NCI-H226 (cell line): ENCODE results near the gene NOL4L.

Source experiments
- DNase-seq: peaks from one replicate; pipeline ENCODE4 v3.0.0-alpha.2; 2015

NOL4L gene

GRCh38 chr20:32613192-32614053, 28.3 kb upstream of the NOL4L start:
- DNase-seq = no peak

DNA sequence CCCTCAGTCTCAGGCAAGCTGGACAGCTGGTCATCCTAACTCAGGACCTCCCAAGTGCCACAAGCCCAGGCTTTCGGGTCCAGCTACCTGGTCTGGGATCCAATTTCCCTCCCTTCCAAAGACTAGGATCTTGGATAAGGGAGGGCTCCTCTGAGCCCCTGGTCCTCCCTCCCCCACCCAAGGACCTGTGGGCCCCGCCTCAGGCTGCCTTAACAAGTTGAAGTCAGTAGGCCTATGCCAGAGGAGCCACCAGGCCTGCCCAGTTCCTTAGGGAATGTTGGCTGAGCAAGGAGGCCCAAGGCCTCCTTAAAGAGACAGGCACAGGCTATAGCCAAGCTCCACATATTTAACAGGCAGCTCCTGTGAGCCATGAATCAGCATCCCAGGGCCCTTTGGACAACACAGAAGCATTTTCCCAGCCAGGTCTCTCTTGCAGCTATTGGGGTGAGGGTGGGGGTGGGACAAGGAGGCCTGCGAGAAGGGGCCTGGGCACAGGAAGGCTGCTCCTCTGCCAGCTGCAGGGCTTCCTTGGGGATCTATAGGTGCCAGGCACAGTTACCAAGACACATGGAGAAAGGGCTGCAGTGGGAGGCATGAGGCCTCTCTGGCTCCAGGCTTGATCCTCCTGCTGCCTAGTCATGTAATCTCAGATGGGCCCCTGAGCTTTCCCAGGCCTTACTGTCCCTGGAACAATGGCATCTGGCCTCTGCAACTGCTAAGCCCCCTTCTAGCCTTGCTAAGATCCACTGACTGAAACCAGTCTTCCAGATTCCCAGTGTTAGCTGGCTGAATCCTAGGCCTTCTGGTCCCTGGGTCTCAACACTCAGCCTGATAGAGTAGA, 27.4 kb upstream of the NOL4L start:
- DNase-seq = peak; percentile 29

DNA sequence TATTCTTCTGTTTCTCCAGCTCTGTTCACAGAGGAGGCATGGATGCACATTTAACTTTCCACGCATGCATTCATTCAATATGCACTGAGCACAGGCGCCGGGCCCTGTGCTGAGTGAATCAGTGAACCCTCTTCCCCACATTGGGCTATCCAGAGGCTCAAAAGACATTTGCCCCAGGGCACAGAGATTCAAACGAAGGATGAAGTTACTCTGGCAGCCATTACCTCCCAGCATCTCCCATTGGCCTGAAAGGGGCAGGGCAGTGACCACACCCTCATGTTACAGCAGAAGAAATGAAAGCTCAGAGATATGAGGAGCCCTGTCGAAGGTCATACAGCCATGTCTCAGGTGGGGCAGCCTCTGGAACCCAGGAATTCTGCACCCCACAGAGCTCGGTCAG, 26.7 kb upstream of the NOL4L start:
- no peak for DNase-seq

GRCh38 chr20:32611286-32611685, 26.2 kb upstream of the NOL4L start:
- DNase-seq = no peak

- DNase-seq = no peak
Measured at GRCh38 chr20:32610472-32611218, 25.5 kb upstream of the NOL4L start.

DNA sequence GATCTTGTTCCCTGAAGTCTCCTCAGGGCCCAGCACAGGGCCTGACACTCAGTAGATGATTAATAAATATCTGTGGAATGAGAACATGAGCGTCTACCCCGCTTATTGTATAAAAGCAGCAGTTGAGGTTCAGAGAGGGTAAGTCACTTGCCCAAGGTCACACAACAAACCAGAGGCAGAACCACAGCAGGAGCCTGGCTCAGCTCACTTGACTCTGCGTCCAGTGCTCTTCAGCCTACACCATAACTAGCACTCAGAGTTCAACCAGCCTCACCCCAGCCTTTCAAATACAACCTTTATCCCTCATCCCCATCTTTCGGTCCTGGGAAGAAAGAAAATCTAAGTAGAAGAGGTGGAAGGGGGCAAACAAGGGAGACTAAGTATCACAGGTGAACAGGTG, 24.9 kb upstream of the NOL4L start:
- no peak for DNase-seq

DNA sequence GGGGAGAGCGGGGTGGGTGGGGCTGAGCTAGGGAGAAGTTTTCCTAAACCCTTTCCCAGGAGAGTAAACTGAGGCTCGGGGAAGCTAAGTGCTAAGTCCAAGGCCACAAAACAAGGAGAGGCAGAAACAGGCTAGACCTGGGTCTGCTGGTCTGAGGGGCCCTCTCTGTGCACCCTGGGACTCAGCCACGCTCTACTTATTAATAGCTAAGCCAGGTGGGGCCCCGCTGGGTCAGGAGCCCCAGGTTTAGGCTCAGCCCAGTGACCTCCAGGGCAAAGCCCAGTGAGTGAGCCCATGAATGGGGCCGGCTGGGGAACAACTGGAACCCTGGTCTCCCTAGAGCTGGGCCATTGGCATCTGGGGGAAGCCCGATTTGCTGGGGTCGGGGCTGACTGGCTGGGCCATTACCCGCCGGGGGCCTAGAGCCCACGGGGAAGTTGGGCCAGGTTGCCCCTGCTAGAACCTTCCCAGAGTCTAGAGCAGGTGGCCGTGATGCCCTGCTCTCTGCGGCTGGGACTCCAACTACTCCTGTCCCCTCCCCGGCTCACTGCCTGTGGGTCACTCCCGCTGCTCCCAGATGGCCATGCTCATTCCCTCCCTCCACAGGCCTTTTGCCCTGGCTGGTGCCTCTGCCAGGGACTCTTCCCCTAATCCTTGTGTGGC, 24.1 kb upstream of the NOL4L start:
- no peak for DNase-seq

DNA sequence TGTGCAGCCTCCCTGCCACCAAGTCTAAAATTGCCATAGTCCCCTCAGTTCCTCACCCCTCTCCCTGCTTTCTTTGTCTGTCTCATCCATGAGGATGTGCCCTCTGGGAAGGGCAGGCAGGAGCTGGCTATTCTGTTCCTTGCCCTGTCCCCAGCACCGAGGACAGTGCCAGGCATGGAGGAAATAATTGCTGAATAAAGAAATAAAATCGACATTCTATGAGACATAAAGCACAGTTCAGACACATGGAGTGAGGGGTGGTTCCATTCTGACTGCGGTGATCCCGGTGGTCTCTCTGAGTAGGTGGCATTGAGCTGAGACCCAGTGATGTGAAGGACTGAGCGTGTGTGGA, 23.5 kb upstream of the NOL4L start:
- DNase-seq = no peak

DNA sequence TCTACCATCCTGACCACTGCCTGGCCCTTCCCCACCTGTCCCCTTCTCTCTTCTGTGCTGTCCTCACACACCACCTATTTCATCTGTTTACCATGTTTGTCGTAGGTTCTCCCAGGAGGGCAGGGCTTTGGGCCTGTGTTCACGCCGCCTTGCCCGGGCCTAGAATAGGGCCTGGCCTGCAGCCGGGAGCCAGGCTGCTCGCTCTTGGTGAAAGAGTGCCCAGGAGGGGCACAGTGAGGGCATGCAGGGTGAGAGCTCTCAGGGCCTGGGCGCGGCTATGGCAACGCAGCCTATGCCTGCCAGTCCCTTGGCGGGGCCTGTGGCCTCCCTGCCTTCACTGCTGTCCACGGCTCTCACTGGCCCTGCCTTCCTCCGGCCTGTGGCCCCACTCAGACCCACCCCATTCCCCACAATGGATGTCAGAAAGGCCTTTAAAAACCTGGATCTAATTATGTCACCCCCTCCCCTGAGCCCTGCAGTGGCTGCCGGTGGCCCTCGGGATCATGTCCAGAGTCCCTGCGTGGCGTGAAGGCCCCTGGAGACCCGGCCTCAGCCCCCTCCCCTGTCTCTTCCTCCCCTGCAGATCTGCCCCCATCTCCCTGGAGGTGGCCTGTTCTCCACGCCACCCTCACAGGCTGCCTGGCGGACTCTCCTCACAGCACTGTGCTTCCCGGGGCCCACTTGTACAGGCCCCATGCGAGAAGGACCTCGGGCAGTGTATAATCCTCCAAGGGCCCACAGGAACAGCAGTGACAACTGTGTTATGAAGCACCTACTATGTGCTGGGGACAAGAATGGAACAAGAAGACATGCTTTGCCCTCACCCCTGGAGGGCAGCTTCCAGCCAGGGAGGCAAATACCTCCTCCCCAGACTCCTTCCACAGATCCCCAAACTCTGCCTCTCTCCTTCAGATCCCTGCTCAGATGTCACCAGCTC, 22.9 kb upstream of the NOL4L start:
- DNase-seq = no peak

DNA sequence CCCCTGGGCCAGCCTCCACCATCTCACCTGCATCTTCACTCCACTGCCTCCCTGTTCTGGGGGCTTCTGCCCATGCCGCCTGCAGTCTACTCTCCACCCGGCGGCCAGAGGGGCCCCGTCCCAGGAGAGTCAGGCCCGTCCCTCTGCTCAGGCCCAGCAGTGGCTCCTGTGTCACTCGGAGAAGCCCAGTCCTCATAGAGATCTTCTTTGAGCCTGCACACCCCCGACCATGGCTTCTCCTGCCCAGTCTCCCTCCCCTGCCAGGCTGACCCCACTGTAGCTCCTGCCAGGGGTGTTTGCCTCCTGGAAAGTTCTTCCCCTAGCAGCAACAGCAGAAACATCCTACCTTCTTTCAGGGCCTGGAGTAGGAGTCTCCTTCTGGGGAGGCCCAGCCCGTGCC, 22.2 kb upstream of the NOL4L start:
- DNase-seq = no peak

DNA sequence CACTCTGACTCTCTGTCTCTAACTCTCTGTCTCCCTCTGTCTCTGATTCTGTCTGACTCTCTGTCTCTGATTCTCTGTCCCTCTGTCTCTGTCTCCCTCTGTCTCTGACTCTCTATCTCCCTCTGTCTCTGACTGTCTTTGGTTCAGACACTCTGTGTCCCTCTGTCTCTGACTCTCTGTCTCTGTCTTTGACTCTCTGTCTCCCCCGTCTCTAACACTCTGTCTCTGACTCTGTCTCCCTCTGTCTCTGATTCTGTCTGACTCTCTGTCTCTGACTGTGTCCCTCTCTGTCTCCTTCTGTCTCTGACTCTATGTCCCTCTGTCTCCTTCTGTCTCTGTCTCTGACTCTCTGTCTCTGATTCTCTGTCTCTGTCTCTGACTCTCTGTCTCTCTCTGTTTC, 21.7 kb upstream of the NOL4L start:
- DNase-seq = no peak

DNA sequence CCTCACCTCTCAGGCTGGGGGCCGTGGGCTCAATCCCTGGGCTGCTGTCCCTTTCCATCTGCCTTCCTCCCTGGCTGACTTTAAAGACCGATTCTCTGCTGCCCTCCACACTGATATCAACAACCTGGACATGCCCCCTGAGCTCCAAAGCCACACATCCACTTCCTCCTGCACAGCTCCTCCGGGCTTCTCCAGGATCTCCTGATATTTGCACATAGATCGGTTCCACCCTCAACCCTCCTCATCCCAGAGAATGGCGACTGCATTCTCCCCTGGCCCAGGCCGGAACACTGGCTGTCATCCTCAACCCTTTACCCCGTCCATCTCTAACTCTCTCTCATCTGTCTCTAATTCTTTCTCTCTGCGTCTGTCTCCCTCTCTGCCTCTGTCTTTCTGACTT, 21.0 kb upstream of the NOL4L start:
- DNase-seq = no peak

DNA sequence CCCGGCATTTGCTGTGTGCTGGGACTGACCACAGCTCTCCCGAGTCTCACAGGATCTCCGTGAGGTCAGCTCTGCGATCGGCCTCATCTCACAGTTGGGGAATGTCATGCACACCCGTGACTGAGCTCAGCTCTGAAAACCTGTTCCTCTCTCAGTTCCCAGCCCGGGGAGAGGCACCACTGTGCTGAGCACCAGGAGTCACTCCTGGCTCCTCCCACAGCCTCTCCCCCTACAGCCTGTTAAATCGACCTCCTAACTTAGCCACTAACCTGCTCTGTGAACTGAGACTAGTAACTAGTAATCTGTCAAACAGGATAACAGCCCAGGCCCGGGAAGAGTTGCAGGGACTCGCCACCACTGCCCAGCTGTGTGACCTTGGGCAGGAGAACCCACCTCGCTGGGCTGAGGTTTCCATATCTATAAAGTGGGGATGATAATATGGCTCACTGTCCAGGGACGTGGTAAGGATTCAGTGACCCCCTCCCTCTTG, 20.1 kb upstream of the NOL4L start:
- no peak for DNase-seq

DNA sequence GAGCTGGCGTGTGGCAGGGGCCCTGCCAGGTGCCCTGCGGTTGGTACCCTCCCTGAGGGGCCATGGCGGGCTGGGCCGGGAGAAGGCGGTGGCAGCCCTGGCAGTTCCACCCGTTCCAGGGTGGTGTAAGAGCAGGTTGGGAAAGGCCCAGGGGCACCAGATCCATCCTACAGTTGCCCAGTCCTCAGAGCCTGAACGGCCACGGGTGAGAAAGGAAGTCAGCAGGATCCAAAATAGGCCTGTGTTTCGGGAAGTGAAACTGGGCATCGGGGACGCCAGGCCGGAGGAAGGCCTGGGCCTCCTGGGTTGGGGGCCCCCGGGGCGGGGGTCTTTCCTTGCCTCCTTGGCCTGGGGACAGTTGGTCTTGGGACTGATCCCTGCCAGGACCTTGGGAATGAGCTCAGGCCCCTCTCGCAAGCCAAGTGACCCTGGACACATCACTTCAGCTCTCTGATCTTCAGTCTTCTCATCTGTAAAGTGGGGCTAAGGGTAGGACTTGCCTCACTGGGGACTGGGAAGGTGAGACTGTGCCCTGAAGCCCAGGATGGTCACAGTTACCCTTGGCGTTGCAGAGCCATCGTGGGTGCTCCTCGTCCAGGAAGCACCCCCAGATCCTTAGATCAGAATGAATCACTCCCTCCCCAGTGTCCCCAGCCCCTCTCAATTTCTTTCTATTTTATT, 18.1 kb upstream of the NOL4L start:
- no peak for DNase-seq

- no peak for DNase-seq
Measured at GRCh38 chr20:32602273-32602672, 17.1 kb upstream of the NOL4L start.

- DNase-seq = no peak
Measured at GRCh38 chr20:32600681-32601237, 15.6 kb upstream of the NOL4L start.

- no peak for DNase-seq
Measured at GRCh38 chr20:32599783-32600340, 14.7 kb upstream of the NOL4L start.

DNA sequence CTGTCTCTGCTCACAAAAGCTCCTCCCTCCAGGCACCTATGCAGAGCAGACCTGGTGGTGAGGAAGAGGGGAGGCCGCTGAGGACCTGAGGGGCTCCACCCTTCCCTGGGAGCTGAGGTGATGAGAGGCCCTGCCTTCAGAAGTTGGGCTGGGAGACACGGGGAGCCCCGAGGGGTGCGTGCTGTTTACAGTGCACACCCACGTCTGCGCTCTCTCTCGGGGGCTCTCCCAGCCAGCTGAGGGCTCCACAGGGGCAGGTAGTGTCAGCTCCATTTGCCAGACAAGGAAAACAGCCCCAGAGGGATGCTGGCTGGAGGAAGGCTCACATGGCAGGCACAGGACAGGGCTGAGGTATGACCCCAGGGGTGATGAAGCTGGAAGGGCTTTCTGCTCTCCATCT, 13.5 kb upstream of the NOL4L start:
- no peak for DNase-seq

DNA sequence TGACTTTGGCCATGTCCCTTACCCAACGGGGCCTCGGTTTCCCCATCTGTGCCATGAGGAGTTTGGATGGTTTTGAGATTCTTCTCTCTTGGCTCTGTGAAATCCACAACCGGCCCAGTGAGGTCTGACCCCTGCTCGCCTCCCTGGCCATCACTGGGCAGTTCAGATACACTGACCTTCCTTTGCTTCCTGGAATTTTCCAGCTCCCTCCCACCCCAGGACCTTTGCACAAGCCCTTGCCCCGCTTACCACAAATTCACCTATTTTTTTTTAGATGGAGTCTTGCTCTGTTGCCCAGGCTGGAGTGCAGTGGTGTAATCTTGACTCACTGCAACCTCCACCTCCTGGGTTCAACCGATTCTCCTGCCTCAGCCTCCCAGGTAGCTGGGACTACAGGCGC, 12.6 kb upstream of the NOL4L start:
- no peak for DNase-seq

DNA sequence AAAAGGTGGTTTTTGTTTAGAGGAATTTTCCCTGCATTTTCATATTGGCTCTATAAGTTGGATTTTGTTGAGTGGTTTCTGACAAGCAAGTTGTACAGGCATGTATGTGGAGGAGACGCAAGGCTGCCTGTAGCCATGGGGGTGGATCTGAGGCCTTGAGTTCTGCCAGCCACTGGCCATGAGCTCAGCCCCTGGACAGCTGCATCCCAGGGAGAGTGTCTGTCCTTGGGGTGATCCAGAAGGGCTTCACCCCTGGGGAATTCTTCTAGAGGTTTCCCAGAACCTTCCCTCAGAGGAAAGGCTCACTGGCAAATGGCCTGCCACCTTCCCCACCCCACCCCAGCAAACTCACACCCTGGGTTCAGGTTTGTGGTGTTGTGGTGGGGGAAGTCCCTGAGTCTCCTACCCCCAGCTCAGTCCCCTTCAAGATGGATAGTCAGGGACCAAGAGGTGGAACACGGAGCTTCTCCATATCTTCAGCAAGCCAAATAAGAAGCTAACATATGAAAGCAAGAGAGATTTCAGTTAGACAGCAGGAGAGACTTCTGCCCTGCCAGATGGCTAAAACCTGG, 11.6 kb upstream of the NOL4L start:
- DNase-seq = no peak
